HG03280 (cell line): ENCODE results near the gene WDR83.
"Not testable (repeated sequence)": the region's sequence is repeated elsewhere in the genome, so short reads cannot be mapped to it uniquely, and the experiment has no call there.

Source experiments
- ATAC-seq: cut with Tn5 transposase; IDR thresholded peaks from one replicate; pipeline ENCODE4 v1.9.1; 2021; ENCODE audit warnings: mild to moderate bottlenecking, moderate library complexity; ENCODE audit not compliant: unreplicated experiment

Gene WDR83

DNA sequence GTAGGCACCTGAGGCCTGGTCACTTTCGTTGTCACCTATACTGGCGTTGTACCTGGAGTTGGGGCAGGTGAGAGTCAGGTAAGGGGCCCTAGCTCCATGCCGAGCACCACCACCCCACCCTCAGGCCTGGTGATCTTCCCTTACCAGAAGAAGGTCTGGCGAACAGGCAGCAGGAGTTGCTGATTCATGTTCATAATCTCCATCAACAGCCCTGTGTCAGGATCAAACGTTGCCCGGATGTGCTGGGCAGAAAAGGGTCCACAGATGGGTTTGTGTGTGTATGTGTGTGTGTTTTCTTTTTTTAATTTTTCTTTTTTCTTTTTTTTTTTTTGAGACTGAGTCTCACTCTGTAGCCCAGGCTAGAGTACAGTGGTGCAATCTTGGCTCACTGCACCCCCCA, 14.4 kb upstream of the WDR83 start:
- no peak for ATAC-seq

DNA sequence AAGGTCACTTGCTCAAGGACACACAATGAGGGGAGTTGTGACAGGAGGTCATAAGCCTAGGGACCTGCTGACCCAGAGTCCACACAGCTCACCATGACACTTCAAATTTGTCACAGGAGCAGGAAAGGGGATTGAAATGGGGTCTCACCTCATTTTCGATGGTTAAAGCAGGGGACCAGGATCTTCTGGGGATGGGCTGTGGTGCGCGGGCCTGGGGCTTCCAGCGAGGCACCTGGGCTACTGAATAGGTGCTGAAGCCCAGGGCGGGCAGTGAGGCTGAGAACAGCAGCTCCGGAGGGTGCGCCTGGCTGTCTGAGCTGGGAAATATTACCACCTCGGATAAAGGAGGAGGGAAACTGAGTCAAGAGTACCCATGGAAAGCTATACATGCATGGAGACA, 11.1 kb upstream of the WDR83 start:
- no peak for ATAC-seq

DNA sequence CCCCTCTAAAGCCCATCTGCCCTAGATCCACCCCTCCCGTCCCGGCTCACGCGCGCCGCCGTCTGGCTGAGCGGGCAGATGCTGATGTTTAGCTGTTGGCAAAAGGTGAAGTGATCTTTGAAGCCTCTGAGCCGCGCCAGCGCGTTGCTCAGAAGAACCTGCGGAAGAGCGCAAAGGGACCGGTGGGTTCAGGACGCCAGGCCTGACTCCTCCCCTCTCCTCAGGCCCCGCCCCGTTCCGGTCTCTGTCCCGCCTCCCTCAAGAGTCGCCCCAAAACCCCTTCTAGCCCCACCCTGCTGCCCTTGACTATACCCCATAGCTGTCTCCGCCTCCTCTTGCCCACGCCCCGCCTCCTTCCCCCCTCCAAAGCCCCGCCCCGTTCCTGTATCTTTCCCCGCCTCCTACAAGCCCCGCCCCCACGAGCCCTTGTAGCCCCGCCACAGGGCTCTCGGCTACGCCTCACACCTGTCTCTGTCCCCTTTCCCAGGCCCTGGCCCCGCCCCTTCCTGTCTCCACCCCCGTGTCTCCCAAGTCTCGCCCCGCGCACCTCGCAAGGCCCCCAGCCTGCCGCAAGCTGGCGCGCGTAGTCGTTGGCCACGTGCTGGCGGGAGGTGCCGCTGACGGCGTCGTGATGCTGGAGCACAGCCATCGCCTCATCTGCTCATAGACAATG, 9.6 kb upstream of the WDR83 start:
- no peak for ATAC-seq

DNA sequence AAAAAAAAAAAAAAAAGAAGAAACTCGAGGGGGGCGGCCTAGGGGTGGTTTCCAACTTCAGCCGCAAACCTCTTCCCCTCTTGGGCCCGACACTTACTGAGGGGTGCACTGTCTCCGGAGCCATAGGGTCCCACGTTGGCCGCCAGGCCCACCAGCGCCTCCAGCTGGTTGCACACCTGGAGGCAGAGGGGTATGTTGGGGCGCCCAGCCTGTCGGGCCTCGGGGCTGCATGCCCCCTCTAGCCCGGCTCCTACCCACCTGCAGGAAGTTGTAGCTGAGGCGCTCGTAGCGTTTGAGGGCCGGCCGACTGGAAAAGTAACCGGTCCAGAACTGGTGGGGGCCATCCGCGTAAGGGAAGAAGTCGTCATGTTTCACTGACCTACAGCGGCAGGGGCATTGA, 8.6 kb upstream of the WDR83 start:
- ATAC-seq, result no peak

DNA sequence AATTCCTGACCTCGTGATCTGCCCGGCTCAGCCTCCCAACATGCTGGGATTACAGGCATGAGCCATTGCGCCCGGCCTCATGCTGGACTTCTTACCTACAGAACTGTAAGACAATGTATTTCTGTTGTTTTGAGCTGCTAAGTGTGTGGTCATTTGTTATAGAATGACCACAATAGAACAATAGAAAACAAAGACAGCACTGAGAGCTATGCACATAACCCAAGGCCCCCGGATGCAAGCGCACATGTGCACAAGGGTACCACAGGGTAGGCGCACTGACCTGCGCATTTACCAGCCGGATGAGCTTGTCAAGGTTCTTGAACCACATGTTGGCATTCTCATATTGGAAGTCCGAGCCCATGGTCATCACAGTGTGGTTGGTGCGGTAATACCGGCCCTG, 5.6 kb upstream of the WDR83 start:
- no peak for ATAC-seq

DNA sequence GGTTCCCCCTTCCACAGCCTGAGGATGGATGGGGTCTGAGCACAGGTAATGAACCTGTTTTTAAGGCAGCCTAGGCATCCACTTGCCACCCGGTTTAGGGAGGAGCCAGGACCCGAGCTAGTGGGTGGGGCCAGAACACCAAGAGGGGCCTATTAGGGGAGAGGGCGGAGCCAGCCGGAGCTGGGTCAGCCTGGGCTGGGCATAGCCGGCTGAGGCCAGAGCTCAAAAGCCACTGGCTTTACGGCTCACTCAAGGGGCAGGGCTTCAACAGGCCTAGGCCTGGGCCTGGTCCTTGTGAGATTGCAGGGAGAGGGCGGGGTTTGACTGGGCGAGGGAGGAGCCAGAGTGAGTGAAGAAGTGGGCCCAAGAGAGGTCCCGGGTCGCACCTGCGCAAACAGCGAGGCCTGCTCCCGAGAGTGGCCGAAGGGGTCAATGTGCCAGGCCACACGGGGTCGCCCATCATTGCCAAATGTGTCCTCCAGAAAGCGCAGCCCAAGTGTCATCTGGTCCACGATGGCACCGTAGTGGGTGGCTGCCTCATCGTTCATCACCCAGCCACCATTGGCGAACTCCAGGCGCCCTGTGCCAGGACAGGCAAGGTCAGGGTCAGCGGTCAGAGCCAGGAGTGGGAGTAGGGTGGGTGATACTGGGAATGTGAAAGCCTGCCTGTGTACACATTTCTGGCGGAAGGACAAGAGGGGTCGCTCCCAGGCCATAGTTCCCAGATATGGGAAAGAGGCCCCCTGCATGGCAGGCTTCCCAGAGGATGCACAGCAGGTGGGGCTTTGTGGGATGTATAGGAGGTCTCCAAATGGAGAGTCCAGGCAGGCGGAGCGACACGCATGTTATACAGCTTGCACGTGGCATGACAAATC, 2.0 kb upstream of the WDR83 start:
- ATAC-seq, result no peak

DNA sequence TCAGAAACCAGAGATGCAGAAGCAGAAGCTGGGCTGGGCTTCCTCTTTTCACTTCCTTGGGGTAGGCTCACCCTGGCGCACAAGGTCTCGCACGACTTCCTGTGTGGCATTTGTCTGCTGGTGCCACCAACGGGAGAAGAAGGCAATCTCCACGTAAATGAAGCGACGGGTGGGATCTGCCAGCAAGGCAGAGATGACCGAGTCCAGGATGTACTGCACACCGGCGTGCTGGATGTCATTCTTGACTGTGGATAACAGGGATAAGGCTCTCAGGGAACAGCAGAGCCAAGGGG, 1.4 kb upstream of the WDR83 start:
- ATAC-seq, result no peak

DNA sequence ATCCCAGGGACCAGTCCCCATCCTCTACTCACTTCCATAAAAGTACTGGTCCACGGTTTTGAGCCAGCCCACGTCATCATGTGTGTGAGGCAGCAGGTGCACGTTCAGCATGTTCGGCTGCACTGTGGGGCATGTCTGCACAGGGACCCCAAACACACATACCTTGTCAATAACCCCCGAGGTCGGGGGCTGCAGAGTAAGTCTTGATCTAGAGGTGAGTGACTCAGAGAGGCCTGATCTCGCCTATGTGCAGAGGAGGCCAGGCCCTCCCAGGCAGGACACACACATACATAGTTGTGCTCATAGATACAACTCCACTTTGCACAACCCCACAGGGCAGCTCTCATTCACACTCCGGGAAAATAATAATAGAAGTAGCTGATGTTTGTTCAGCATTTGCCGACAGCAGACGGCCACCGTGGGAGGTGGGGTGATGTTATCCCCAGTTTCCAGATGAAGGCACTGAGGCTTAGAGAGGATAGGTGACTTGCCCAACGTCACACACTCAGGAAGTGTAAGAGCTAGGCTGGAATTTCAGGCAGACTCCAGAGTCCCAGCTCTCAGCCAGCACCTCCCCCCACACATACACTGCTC, 839 bp upstream of the WDR83 start:
- ATAC-seq, result no peak

DNA sequence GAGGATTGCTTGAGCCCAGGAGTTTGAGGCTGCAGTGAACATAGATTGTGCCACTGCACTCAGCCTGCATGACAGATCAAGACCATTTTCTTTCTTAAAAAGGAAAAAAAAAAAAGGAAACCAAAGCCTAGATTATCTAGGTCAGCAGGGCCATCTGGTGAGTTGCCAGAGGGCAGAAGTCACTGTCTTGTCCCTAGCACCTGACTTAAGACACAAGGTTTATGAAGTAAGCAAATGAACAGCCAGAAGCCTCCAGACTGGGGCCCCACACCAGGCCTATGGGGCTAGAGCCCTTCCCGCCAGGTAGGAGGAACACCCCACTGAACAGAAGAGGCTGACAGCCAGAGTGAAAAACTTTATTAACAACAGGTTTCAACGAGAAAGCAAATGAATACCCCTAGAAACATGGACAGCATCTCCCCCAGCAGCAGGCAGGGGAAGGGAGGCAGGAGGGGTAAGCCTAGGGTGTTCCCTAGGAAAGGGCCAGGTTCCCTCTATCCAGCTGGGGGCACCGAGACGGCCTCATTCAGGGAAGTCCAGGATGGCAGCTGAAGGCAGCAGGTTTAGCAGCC, 1.2 kb downstream of the WDR83 start:
- no peak for ATAC-seq

DNA sequence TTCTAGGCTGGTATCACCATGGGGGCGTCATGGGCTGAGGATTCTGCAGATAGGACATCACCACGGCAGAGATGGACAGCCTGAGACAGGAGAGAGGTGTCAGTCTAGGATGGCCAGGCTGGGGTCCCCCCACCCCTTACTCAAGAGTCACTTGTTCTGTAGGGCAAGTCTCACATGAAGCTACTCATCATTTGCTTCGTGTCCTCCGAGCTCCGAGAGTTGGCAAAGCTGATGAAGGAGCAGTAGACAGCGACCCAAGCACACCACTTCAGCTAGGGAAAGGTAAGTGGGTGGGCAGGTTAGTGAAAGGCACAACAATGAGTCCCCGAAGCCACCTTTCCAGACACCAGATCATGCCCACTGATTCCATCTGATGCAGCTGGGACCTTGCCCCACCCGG, 1.7 kb downstream of the WDR83 start:
- no peak for ATAC-seq

DNA sequence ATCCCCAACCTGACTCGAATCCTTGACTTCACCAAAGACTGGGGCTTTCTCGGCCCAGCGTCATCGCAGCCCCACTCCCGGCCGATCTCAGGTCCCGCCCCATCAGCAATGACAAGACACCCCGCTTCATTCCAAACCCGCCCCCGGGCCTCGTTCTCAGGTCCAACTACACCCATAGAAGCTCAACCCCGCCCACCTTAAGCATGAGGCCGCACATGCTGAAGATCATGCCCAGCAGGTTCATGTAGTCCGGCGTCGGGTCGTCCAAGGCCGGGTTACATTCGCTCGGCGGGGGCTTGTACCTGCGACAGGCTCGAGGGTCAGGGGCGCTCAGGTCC, 2.3 kb downstream of the WDR83 start:
- no peak for ATAC-seq

DNA sequence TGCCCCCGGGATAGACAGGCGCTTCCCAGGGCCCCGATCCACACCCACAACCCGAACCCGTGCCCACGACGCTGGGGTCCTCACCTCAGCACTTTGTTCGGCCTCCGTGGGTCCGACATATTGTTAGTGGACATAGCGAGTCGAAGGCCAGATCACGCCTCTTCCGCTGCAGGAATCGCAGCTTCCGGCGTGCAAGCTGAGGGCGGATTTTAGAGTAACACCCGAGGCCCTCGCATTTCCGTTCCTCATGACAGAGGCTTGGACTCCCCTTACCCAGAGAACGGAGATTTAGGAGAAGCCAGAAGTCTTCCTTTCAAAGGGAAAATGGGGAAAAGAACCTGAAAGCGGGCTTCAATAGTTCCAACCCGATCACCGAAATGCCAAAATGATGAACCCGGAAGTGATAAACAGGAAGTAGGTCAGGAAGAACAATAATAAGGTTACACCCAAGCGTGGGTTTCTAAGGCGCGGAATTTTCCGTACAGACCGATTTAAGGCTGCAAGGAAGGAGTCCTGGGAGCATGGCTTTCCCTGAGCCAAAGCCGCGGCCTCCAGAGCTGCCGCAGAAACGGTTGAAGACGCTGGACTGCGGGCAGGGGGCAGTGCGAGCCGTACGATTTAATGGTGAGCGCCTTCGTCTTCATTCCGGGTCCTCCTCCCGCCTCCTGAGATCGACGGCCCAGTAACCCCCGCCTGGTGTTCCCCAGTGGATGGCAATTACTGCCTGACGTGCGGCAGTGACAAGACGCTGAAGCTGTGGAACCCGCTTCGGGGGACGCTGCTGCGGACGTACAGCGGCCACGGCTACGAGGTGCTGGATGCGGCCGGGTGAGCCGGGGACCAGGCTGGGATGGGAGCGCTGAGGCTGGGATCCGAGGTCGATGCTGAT, 2.9 kb downstream of the WDR83 start:
- no peak for ATAC-seq

DNA sequence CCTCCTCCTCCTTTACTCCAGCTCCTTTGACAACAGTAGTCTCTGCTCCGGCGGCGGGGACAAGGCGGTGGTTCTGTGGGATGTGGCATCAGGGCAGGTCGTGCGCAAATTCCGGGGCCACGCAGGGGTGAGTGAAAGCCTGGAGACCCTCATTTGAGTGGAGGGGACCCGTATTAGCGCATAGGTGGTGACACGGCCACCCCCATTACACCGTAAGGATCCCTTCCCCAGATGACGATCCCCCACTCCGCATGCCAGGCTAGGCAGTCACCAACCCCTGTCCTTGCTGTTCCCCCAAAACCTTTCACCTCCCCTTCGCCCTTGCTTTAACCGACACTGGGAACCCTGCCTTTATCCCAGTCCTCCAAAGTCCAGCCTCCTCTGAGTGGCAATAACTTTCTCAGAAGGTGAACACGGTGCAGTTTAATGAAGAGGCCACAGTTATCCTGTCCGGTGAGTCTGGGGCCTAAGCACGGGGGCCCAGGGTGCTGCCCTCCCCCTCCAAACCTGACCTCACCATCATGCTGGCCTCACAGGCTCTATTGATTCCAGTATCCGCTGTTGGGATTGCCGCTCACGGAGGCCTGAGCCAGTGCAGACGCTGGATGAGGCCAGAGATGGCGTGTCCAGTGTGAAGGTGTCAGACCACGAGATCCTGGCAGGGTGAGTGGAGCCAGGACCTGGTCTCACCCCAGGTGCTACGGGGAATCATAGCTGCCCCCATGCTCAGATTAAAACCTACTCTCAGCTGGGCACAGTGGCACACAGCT, 3.7 kb downstream of the WDR83 start:
- ATAC-seq, result no peak

DNA sequence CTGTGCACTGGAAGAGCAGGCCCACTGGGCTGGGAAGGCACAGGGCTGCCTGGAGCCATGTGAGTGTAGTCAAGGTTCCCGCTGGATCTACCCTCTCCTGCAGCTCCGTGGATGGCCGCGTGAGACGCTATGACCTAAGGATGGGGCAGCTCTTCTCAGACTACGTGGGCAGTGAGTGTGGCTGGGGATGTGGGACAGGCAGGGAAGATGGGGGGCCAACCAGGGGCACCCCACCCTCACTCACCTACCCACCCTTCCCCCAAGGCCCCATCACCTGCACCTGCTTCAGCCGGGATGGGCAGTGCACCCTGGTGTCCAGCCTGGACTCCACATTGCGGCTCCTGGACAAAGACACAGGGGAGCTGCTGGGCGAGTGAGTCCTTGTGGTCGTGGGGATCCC, 6.1 kb downstream of the WDR83 start:
- ATAC-seq, result no peak

DNA sequence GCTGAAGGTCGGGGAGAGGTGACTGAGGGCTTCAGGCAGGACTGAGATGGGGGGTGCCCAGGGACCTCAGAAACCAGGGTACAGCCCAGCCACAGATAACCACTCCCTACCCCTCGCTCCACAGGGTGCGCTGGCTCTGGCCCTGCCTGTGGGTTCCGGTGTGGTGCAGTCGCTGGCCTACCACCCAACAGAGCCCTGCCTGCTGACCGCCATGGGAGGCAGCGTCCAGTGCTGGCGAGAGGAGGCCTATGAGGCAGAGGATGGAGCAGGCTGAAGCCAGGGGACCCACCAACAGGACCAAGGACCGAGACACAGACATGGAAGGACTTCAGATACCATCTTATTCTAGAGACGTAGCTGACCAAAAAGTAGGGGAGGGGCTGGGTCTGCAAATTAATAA, 8.8 kb downstream of the WDR83 start:
- no peak for ATAC-seq

DNA sequence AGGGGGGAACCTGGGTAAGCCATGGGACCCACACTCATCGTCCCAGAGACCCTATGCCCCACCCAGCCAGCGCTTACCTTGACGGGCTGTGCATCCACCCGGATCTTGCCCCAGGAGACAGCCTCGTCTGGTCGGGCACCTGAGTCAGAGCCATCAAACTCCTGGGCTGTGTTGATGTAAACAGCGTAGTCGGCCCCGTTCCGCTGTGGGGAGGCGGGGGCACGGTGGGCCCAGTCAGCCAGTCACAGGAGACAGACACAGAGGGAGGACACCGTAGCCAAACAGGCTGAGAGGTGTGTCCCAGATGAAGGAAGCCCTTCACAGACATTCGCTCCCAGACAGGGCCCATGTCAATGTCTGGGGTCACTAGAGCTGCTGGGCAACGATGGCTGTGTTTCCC, 9.3 kb downstream of the WDR83 start:
- no peak for ATAC-seq

DNA sequence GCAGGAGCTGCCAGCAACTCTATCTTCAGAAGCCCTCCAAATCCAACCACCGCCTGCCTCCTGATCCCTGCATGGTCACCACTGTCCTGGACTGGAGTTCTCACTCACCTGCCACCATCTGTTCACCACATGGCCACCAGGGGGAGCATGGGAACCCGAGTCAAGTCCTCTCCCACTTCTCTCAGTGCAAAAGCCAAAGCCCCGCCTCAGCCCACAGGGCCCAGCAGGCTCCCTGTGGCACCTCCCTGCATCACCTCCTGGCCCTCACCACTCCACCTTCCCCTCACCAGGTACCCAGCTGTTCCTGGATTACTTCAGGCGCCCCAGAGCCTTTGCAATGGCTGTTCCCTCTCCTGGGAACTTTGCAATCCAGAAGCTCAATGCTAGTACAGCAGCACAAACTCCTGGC, 9.8 kb downstream of the WDR83 start:
- no peak for ATAC-seq

DNA sequence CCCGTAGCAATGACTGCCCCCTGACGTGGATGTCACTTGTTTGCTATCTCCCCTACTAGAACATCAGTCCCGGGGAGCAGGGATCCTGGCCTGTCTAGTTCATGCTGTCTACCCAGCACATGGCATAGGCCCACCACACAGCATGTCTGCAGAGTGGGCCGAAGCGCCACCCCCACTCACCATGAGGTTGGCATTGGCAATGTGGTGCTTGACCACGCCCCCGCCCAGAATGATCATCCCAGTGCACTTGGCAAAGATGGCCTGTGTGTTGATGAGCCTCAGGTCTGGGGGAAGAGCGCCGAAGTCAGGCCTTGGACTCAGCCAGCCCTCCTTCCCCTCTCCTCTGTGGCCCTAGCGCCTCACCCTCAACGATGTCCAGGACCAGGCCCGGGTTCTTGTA, 10.3 kb downstream of the WDR83 start:
- ATAC-seq, result no peak

DNA sequence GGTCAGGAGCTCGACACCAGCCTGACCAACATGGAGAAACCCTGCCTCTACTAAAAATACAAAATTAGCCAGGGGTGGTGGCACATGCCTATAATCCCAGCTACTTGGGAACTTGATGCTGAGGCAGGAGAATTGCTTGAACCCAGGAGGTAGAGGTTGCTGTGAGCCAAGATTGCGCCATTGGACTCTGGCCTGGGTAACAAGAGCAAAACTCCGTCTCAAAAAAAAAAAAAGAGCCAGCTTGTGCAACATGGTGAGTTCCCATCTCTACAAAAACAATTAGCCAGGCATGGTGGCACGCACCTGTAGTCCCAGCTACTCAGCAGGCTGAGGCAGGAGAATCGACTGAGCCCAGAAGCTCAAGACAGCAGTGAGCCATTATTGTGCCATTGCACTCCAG, 11.4 kb downstream of the WDR83 start:
- ATAC-seq, result not testable (repeated sequence)

DNA sequence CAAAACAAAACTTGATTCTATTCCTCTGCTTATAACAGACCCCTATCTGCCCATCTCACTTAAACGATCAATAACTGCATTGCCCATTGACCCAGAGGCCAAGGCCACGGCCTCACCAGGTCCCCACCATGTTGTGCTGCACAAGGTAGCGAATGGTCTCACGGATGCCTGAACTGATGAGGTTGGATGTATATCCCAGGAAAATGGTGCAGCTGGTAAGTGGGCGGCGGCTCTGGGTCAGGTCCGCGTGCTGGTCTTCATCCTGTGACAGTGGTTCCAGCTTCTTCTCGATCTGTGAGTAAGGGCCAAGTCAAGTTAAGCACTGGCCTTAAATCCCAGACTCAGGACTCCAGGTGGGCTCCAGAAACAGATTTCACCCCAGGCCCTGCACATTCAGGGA, 13.4 kb downstream of the WDR83 start:
- ATAC-seq, result no peak
